SJSA1 (cell line): ENCODE data around the gene GNMT. TPM values are rescaled to one million over a fixed set of nuclear protein-coding genes. Genes with fewer than 3 reads are reported as not detected.
"Not testable (repeated sequence)": the region's sequence is repeated elsewhere in the genome, so short reads cannot be mapped to it uniquely, and the experiment has no call there.

ENCODE experiments used
- DNase-seq, 2 experiments: peaks; one replicate each; pipeline ENCODE4 v3.0.0-alpha.2; 2015 to 2020; ENCODE audit warnings: low spot score in 2 of 2, low read depth in 1 of 2
- H3K27ac ChIP-seq: fragments of 250-450 bp; sonication (Bioruptor Pico); 2 replicates; pipeline ENCODE4 v1.5.1; 2020; ENCODE audit warnings: mild to moderate bottlenecking, moderate library complexity
- H3K27me3 ChIP-seq: fragments of 250-450 bp; sonication (Bioruptor Pico); replicated peaks from 2 replicates; pipeline ENCODE4 v1.5.1; 2020; ENCODE audit warnings: mild to moderate bottlenecking, moderate library complexity
- H3K36me3 ChIP-seq: fragments of 250-450 bp; sonication (Bioruptor Pico); 2 replicates; pipeline ENCODE4 v1.5.1; 2020; ENCODE audit warnings: mild to moderate bottlenecking
- H3K4me1 ChIP-seq: fragments of 250-450 bp; sonication (Bioruptor Pico); replicated peaks from 2 replicates; pipeline ENCODE4 v1.6.1; 2021; ENCODE audit warnings: mild to moderate bottlenecking
- H3K4me3 ChIP-seq: fragments of 250-450 bp; sonication (Bioruptor Pico); 2 replicates; pipeline ENCODE4 v1.5.1; 2020; ENCODE audit warnings: mild to moderate bottlenecking
- H3K9me3 ChIP-seq: fragments of 250-450 bp; sonication (Bioruptor Pico); replicated peaks from 2 replicates; pipeline ENCODE4 v1.5.1; 2020; ENCODE audit warnings: mild to moderate bottlenecking
- total RNA-seq: library from RNA; depleted of rRNA; stranded (reverse); fragments of >200 nt; shearing (Covaris generic); gene quantifications from 2 replicates; pipeline ENCODE4 v1.2.3, GENCODE V29; 2014

Gene GNMT
- total RNA-seq, 1 experiment from 2014 or later = 0.58 TPM

- peaks cover 79% of the 10 kb centered on the region for H3K36me3 ChIP-seq
- no peak for DNase-seq
- no peaks in the 10 kb centered on the region for H3K9me3 ChIP-seq
- H3K27me3 ChIP-seq = no peaks in the 10 kb centered on the region
- H3K4me3 ChIP-seq = no peak overlapping the region
- H3K4me1 ChIP-seq = peaks cover 8% of the 10 kb centered on the region; the same call in 1 of the 2 replicates
- H3K27ac ChIP-seq = no peak overlapping the region
Measured at GRCh38 chr6:42935322-42935721, 25.2 kb upstream of the GNMT start.

GRCh38 chr6:42936398-42936797 lies 24.2 kb upstream of the GNMT start:
- Histone ChIP-seq H3K4me3 (no peak overlapping the region), H3K27ac (no peak overlapping the region), H3K27me3 (no peaks in the 10 kb centered on the region), H3K36me3 (peaks cover 80% of the 10 kb centered on the region), H3K9me3 (no peaks in the 10 kb centered on the region), H3K4me1 (no peaks in the 10 kb centered on the region)
- DNase-seq = no peak

- H3K27me3 ChIP-seq = no peaks in the 10 kb centered on the region
- H3K36me3 ChIP-seq = peaks cover 72% of the 10 kb centered on the region
- no peaks in the 10 kb centered on the region for H3K4me1 ChIP-seq
- no peak for DNase-seq
- H3K4me3 ChIP-seq = no peak overlapping the region
- no peak overlapping the region for H3K27ac ChIP-seq
- H3K9me3 ChIP-seq = no peaks in the 10 kb centered on the region
Measured at GRCh38 chr6:42937548-42938427, 22.8 kb upstream of the GNMT start.

- no peaks in the 10 kb centered on the region for H3K9me3 ChIP-seq
- no peak overlapping the region for H3K4me3 ChIP-seq
- peaks cover 67% of the 10 kb centered on the region for H3K36me3 ChIP-seq
- H3K27ac ChIP-seq = no peak overlapping the region
- H3K4me1 ChIP-seq = no peaks in the 10 kb centered on the region
- no peak for DNase-seq
- H3K27me3 ChIP-seq = no peaks in the 10 kb centered on the region
Measured at GRCh38 chr6:42938428-42938796, 22.1 kb upstream of the GNMT start.

GRCh38 chr6:42938987-42939809 lies 21.4 kb upstream of the GNMT start:
- no peaks in the 10 kb centered on the region for H3K9me3 ChIP-seq
- H3K36me3 ChIP-seq = peaks cover 65% of the 10 kb centered on the region
- no peak for DNase-seq
- H3K27ac ChIP-seq = no peak overlapping the region
- H3K4me1 ChIP-seq = no peaks in the 10 kb centered on the region
- no peak overlapping the region for H3K4me3 ChIP-seq
- H3K27me3 ChIP-seq = no peaks in the 10 kb centered on the region

- H3K27me3 ChIP-seq = no peaks in the 10 kb centered on the region
- peaks cover 61% of the 10 kb centered on the region for H3K36me3 ChIP-seq
- no peak overlapping the region for H3K4me3 ChIP-seq
- DNase-seq = no peak
- no peak overlapping the region for H3K27ac ChIP-seq
- H3K9me3 ChIP-seq = no peaks in the 10 kb centered on the region
- H3K4me1 ChIP-seq = no peaks in the 10 kb centered on the region
Measured at GRCh38 chr6:42939810-42940167, 20.8 kb upstream of the GNMT start.

GRCh38 chr6:42940493-42941045 lies 20.0 kb upstream of the GNMT start:
- DNase-seq = no peak
- no peaks in the 10 kb centered on the region for H3K4me1 ChIP-seq
- H3K27ac ChIP-seq = no peak overlapping the region
- no peaks in the 10 kb centered on the region for H3K27me3 ChIP-seq
- H3K9me3 ChIP-seq = no peaks in the 10 kb centered on the region
- no peak overlapping the region for H3K4me3 ChIP-seq
- H3K36me3 ChIP-seq = peaks cover 55% of the 10 kb centered on the region

- not testable (repeated sequence) for DNase-seq, H3K27ac ChIP-seq, H3K4me1 ChIP-seq, H3K27me3 ChIP-seq, H3K4me3 ChIP-seq, H3K9me3 ChIP-seq
- peaks cover 47% of the 10 kb centered on the region for H3K36me3 ChIP-seq
Measured at GRCh38 chr6:42941356-42941755, 19.2 kb upstream of the GNMT start.

- Histone ChIP-seq H3K4me3 (no peak overlapping the region), H3K27me3 (no peaks in the 10 kb centered on the region), H3K27ac (no peak overlapping the region), H3K9me3 (no peaks in the 10 kb centered on the region), H3K4me1 (no peaks in the 10 kb centered on the region), H3K36me3 (peaks cover 37% of the 10 kb centered on the region)
- no peak for DNase-seq
Measured at GRCh38 chr6:42942444-42942843, 18.1 kb upstream of the GNMT start.

GRCh38 chr6:42947950-42948349 lies 12.6 kb upstream of the GNMT start:
- no peaks in the 10 kb centered on the region for H3K4me1 ChIP-seq
- DNase-seq = no peak
- H3K9me3 ChIP-seq = no peaks in the 10 kb centered on the region
- no peak overlapping the region for H3K27ac ChIP-seq
- peaks cover 9% of the 10 kb centered on the region for H3K36me3 ChIP-seq
- H3K4me3 ChIP-seq = no peak overlapping the region
- H3K27me3 ChIP-seq = no peaks in the 10 kb centered on the region

GRCh38 chr6:42952389-42952788 lies 8.2 kb upstream of the GNMT start:
- Histone ChIP-seq H3K36me3 (no peaks in the 10 kb centered on the region), H3K9me3 (no peaks in the 10 kb centered on the region), H3K27me3 (no peaks in the 10 kb centered on the region), H3K4me3 (no peak overlapping the region), H3K27ac (no peak overlapping the region), H3K4me1 (no peaks in the 10 kb centered on the region)
- DNase-seq = no peak

GRCh38 chr6:42954405-42954804 lies 6.1 kb upstream of the GNMT start:
- H3K27ac ChIP-seq, H3K4me3 ChIP-seq, H3K4me1 ChIP-seq, H3K36me3 ChIP-seq, DNase-seq, H3K27me3 ChIP-seq, H3K9me3 ChIP-seq: not testable (repeated sequence)

- Histone ChIP-seq H3K27ac (no peak overlapping the region), H3K4me3 (no peak overlapping the region), H3K4me1 (peaks cover 11% of the 10 kb centered on the region; the same call in 1 of the 2 replicates), H3K36me3 (0 out of 2 replicates have a peak, but pooled peaks cover 3% of the 10 kb centered on the region), H3K9me3 (no peaks in the 10 kb centered on the region; the same call in 1 of the 2 replicates), H3K27me3 (no peaks in the 10 kb centered on the region; the same call in 1 of the 2 replicates)
- no peak for DNase-seq
Measured at GRCh38 chr6:42958125-42958524, 2.4 kb upstream of the GNMT start.

GRCh38 chr6:42959917-42960242 lies 674 bp upstream of the GNMT start:
- no peaks in the 10 kb centered on the region; the same call in 1 of the 2 replicates for H3K9me3 ChIP-seq
- peaks cover 11% of the 10 kb centered on the region; the same call in 1 of the 2 replicates for H3K4me1 ChIP-seq
- no peak overlapping the region for H3K27ac ChIP-seq
- no peaks in the 10 kb centered on the region; the same call in 1 of the 2 replicates for H3K27me3 ChIP-seq
- DNase-seq = no peak
- peaks cover 11% of the 10 kb centered on the region for H3K36me3 ChIP-seq
- H3K4me3 ChIP-seq = no peak overlapping the region
